ENCODE measurements around the gene COL15A1. TPM values are rescaled to one million over a fixed set of nuclear protein-coding genes. Genes with fewer than 3 reads are reported as not detected.

COL15A1 gene
- polyA plus RNA-seq, 4 donors, result 25.2 to 85.4 (median 33.0) TPM

- no peak for DNase-seq (ENCODE audit: low read depth in 4 of 4, low spot score in 3 of 4)
Measured at GRCh38 chr9:99030092-99030511, 86.4 kb downstream of the COL15A1 start.

GRCh38 chr9:99030610-99031109, 87.0 kb downstream of the COL15A1 start:
- no peak for DNase-seq (ENCODE audit: low read depth in 4 of 4, low spot score in 3 of 4)

GRCh38 chr9:99031319-99031718, 87.6 kb downstream of the COL15A1 start:
- DNase-seq (ENCODE audit: low read depth in 4 of 4, low spot score in 3 of 4), result no peak

GRCh38 chr9:99031994-99032393, 88.3 kb downstream of the COL15A1 start:
- DNase-seq (ENCODE audit: low read depth in 4 of 4, low spot score in 3 of 4), result no peak

- DNase-seq (ENCODE audit: low read depth in 4 of 4, low spot score in 3 of 4), result no peak
Measured at GRCh38 chr9:99034149-99034548, 90.4 kb downstream of the COL15A1 start.

- no peak for DNase-seq (ENCODE audit: low read depth in 4 of 4, low spot score in 3 of 4)
Measured at GRCh38 chr9:99035313-99035712, 91.6 kb downstream of the COL15A1 start.

- no peak for DNase-seq (ENCODE audit: low read depth in 4 of 4, low spot score in 3 of 4)
Measured at GRCh38 chr9:99037769-99038483, 94.2 kb downstream of the COL15A1 start.

- DNase-seq (ENCODE audit: low read depth in 4 of 4, low spot score in 3 of 4), result no peak
Measured at GRCh38 chr9:99038484-99038820, 94.7 kb downstream of the COL15A1 start.

GRCh38 chr9:99039505-99040182, 95.9 kb downstream of the COL15A1 start:
- no peak for DNase-seq (ENCODE audit: low read depth in 4 of 4, low spot score in 3 of 4)

GRCh38 chr9:99040251-99040900, 96.7 kb downstream of the COL15A1 start:
- DNase-seq (ENCODE audit: low read depth in 4 of 4, low spot score in 3 of 4), result no peak

- no peak for DNase-seq (ENCODE audit: low read depth in 4 of 4, low spot score in 3 of 4)
Measured at GRCh38 chr9:99040911-99041582, 97.3 kb downstream of the COL15A1 start.

- no peak for DNase-seq (ENCODE audit: low read depth in 4 of 4, low spot score in 3 of 4)
Measured at GRCh38 chr9:99041618-99042017, 97.9 kb downstream of the COL15A1 start.

GRCh38 chr9:99042620-99043019, 98.9 kb downstream of the COL15A1 start:
- no peak for DNase-seq (ENCODE audit: low read depth in 4 of 4, low spot score in 3 of 4)

- no peak for DNase-seq (ENCODE audit: low read depth in 4 of 4, low spot score in 3 of 4)
Measured at GRCh38 chr9:99044827-99045226, 101.1 kb downstream of the COL15A1 start.

- DNase-seq (ENCODE audit: low read depth in 4 of 4, low spot score in 3 of 4), result no peak
Measured at GRCh38 chr9:99046068-99046467, 102.4 kb downstream of the COL15A1 start.

GRCh38 chr9:99046542-99047071, 102.9 kb downstream of the COL15A1 start:
- DNase-seq (ENCODE audit: low read depth in 4 of 4, low spot score in 3 of 4), result no peak

- DNase-seq (ENCODE audit: low read depth in 4 of 4, low spot score in 3 of 4), result no peak
Measured at GRCh38 chr9:99049228-99049627, 105.5 kb downstream of the COL15A1 start.

- DNase-seq (ENCODE audit: low read depth in 4 of 4, low spot score in 3 of 4), result no peak
Measured at GRCh38 chr9:99049641-99050040, 105.9 kb downstream of the COL15A1 start.

- DNase-seq (ENCODE audit: low read depth in 4 of 4, low spot score in 3 of 4), result no peak
Measured at GRCh38 chr9:99050292-99050911, 106.7 kb downstream of the COL15A1 start.

GRCh38 chr9:99050924-99051323, 107.2 kb downstream of the COL15A1 start:
- no peak for DNase-seq (ENCODE audit: low read depth in 4 of 4, low spot score in 3 of 4)

Data from left renal pelvis (tissue), 4 donors.